Renal pelvis (tissue), 4 donors: ENCODE results near the gene JMJD1C. TPM values are rescaled to one million over a fixed set of nuclear protein-coding genes. Genes with fewer than 3 reads are reported as not detected.
"Not testable (repeated sequence)": the region's sequence is repeated elsewhere in the genome, so short reads cannot be mapped to it uniquely, and the experiment has no call there.

Experiments used
- DNase-seq: peaks from one replicate; pipeline ENCODE4 v3.0.0-alpha.2; 2013
- polyA plus RNA-seq, 3 donors: library from polyadenylated mRNA; unstranded; fragments of 120-200 nt; gene quantifications; one replicate each; pipeline ENCODE4 v1.2.1, GENCODE V29; 2013; ENCODE audit not compliant: insufficient read length in 3 of 3

The JMJD1C gene
- polyA plus RNA-seq, 3 donors = 86.2 to 105 (median 97.6) TPM

GRCh38 chr10:63368365-63368764, 97.4 kb downstream of the JMJD1C start:
- DNase-seq = no peak

GRCh38 chr10:63366933-63367332, 98.8 kb downstream of the JMJD1C start:
- DNase-seq = no peak

- no peak for DNase-seq
Measured at GRCh38 chr10:63365976-63366765, 99.6 kb downstream of the JMJD1C start.

- DNase-seq = no peak
Measured at GRCh38 chr10:63364918-63365317, 100.9 kb downstream of the JMJD1C start.

GRCh38 chr10:63363951-63364350, 101.8 kb downstream of the JMJD1C start:
- no peak for DNase-seq

- no peak for DNase-seq
Measured at GRCh38 chr10:63355682-63356081, 110.1 kb downstream of the JMJD1C start.

- no peak for DNase-seq
Measured at GRCh38 chr10:63352976-63353375, 112.8 kb downstream of the JMJD1C start.

GRCh38 chr10:63348245-63348850, 117.4 kb downstream of the JMJD1C start:
- DNase-seq = no peak

- DNase-seq = no peak
Measured at GRCh38 chr10:63346015-63346441, 119.7 kb downstream of the JMJD1C start.

GRCh38 chr10:63344269-63344668, 121.5 kb downstream of the JMJD1C start:
- DNase-seq = no peak

- DNase-seq = no peak
Measured at GRCh38 chr10:63343476-63343875, 122.3 kb downstream of the JMJD1C start.

GRCh38 chr10:63339640-63340039, 126.1 kb downstream of the JMJD1C start:
- DNase-seq = not testable (repeated sequence)

- DNase-seq = no peak
Measured at GRCh38 chr10:63337455-63338251, 128.1 kb downstream of the JMJD1C start.

GRCh38 chr10:63331586-63331985, 134.2 kb downstream of the JMJD1C start:
- no peak for DNase-seq

- no peak for DNase-seq
Measured at GRCh38 chr10:63324495-63324854, 141.3 kb downstream of the JMJD1C start.

- DNase-seq = no peak
Measured at GRCh38 chr10:63323701-63324494, 141.9 kb downstream of the JMJD1C start.

- DNase-seq = no peak
Measured at GRCh38 chr10:63320683-63321082, 145.1 kb downstream of the JMJD1C start.

GRCh38 chr10:63319231-63319630, 146.5 kb downstream of the JMJD1C start:
- no peak for DNase-seq

GRCh38 chr10:63318491-63318890, 147.3 kb downstream of the JMJD1C start:
- no peak for DNase-seq

GRCh38 chr10:63314020-63314419, 151.8 kb downstream of the JMJD1C start:
- DNase-seq = no peak

- DNase-seq = no peak
Measured at GRCh38 chr10:63313066-63313717, 152.6 kb downstream of the JMJD1C start.
